Measurements from ENCODE around the gene C6orf141.
"Not testable (repeated sequence)": the region's sequence is repeated elsewhere in the genome, so short reads cannot be mapped to it uniquely, and the experiment has no call there.

Gene C6orf141

GRCh38 chr6:49576618-49577017 lies 26.1 kb downstream of the C6orf141 start:
- DNase-seq (ENCODE audit: low read depth) = no peak

- DNase-seq (ENCODE audit: low read depth) = no peak
Observed at GRCh38 chr6:49579649-49580048, 29.2 kb downstream of the C6orf141 start.

DNA sequence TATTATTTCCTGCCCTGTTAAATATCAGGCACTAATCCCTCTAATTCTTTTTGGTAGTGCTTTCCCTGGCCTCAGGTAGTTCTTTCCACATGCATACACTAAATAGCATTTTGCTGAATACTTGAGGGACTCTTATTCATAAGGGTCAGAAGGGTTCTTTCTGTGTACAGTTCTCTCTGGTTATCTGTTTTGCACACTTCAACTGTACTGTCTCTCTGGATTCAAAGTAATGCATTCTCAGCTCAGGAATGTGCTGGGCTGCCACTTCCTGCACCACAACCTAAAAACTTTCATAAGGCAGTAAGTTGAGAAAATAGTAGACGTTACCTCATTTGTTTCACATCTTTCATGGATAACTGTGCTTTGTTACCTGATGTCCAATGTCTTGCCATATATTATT lies 32.1 kb downstream of the C6orf141 start:
- no peak for DNase-seq (ENCODE audit: low read depth)

- DNase-seq (ENCODE audit: low read depth) = not testable (repeated sequence)
Observed at GRCh38 chr6:49587262-49587661, 36.8 kb downstream of the C6orf141 start.

Measured in activated T-helper 1 cell treated with Interleukin-2 at 50 U/mL for 16 hours (primary cell).